Fibroblast of skin of right biceps (primary cell): ENCODE measurements around the gene RNF19B.
A peak's percentile ranks its signal among the peaks of the same experiment; 100 is the strongest.
"Not testable (repeated sequence)": the region's sequence is repeated elsewhere in the genome, so short reads cannot be mapped to it uniquely, and the experiment has no call there.

Source experiments
- DNase-seq: peaks from one replicate; pipeline ENCODE4 v3.0.0-alpha.2; 2013

RNF19B gene

DNA sequence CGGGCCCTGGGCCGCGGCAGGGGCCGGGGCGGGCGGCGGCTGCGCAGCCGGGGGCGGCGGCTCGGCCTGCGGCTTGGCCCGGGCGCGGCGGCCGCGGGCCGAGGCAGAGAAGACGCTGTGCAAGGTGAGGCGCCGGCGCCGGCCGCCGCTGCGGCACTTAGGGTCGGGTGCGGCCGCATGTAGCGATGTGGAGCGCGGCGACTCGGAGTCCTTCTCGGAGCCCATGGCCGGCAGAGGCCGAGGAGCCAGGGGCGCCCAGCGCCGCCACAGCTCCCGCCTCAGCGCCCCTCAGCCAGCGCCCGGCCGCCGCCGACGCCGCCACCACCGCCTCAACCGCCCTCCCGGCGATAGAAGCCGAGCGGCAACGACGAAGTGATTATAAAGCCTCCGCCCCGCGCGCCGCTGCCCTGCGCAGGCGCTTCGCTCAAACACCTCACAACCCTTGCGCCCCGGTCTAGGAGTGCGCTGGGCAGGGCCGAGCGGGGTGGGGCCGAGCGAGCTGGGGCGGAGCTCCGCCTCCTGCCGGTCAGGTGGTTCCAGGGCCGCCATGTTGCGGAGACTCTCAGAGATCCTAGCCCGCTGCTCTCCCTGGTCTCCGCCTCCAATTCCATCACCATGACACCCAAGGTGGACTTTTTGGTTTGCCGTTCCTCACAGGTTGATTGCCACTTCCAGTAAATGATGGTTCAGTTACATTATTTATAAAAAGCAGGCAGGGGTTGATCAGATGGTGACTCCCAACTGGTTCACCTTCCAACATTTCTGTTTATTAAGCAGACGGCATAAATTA is at the start of gene RNF19B:
Gene RNF19B (minus strand): TSS at position 349 of the 790 bp plus-strand sequence. CDS start 124 bp downstream, at position 225.
- DNase-seq = peak; percentile 92

DNA sequence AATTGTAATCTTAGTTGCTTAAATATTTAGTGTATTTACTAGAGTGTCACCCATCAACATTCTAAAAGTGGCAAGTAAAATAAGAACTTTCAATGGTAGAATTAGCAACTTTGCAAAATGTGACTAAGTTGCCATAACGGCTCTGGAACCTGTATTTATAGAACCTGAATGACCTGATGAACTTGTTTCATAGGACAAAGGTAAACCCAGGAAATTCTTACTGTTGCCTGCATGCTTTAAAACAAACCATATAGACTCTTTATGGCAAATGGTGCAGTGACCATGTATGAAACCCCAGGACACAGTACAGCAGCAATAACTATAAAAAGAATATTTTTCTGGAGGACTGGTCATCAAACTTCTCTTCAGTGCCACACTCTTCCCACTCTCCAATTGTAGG is 49.2 kb upstream of the RNF19B start:
- DNase-seq = no peak

DNA sequence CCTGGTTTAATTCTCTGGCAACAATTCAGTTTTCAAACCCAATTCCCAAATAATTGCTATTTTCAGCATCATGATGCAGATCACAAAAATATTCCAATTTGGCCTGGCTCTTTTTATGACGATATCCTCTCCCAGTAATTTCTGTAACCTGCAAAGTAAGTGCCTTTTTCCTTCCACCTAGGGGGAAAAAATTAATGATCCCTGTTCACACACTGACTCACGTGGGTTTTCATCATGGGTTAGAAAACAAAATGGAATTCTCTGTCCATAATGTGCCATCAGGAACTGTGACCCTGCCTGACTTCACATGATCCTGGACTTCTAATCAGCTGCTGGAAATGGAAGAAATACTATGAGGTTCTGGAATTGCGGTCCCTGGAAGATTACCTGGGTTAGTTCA is 47.6 kb upstream of the RNF19B start:
- no peak for DNase-seq

DNA sequence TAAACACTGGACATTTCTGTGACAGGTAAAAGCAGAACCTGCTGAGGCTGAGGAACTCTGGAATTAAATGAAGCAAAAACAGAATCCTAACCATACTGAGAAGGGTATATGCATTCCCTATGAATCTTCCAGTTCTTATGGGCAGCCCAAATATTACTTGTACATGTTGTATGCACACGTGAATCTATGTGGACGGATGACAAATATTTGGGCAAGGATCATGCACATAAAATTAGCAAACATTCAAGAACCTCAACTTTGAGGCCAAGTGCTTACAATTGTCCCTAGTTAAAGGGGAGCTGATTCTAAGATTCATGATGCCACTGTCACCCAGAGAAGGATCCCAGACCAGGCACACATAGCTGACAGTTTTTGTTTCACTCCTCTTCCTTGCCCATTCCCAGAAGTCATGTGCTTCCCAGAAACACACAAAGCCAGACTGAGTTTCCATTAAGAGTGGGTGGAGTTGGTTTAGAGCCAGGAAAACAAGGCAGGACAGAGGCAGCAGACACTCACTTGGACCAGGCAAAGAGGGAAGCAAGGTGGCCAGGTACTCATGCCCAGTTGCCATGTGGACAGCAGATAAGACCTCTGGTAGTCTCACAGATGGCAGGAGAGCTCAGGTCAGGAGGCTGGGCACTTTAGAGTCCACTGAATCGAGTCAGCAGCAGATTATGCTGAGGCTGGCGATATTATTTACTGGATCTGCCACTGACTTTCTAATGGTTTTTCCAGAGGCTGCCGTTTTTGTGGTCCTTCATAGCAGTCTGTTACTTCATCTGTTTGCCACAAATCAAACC is 46.5 kb upstream of the RNF19B start:
- peak; percentile 16 for DNase-seq

DNA sequence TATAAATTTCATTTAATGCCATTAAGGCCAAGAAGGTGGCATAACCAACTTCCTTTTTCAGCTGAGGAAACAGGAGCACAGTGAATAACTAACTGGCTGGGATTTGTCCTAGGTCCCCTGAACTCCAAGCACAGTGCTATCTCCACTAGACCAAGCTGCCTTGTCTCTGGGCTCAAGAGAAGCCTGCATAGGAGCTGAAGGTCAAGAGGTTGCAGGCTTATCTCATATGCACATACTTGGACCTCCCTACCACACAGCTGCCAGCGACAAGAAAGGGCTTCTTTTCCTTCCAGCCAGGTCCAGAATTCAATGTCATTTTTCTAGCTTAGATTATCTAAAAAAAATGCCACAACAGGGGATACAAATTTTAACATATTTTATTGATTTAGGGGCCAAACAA is 45.0 kb upstream of the RNF19B start:
- no peak for DNase-seq

- no peak for DNase-seq
Measured at GRCh38 chr1:33008051-33008914, 43.7 kb upstream of the RNF19B start.

DNA sequence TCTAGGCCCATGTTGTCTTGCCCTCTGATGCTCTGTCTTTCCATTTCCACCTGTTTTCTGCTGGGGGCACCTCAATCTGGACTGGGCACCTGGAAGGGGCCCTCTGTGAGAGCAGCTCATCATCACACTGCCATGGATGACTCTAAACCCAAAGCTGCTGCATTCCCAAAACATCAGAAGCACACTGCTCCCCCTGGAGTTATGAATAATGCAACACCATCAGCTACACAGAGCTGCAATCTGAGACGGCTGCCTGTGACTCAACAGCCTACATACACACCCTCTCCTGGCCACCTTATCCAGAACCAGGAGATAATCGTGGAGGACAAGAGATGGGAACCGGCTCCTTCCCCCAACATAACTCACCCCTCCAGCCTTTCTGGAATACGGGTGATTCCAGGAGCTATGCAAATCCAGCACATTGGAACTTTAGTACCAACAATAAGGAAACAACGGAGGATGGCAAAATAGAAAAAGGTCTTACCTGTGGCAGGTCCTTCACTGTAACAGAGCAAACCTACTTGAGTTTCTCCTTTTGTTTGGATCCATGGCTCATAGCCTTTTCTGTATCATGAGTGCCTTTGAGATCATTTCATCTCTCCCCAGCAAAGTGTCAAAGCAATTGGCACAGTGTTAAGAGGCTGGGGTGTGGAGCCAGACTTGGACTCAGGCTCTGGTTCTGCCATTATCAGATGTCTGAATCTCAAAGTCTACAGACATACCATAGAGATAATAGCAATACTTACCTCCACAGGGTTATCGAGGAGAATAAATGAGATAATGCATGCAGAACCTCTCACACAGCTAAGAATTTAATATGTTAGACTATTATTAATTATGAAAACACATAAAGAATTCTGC is 42.8 kb upstream of the RNF19B start:
- peak; percentile 89 for DNase-seq

GRCh38 chr1:33005838-33006421 is 41.3 kb upstream of the RNF19B start:
- DNase-seq = peak; percentile 47

- no peak for DNase-seq
Measured at GRCh38 chr1:33005117-33005837, 40.7 kb upstream of the RNF19B start.

- peak; percentile 30 for DNase-seq
Measured at GRCh38 chr1:33004613-33005012, 40.0 kb upstream of the RNF19B start.

GRCh38 chr1:33003657-33004056 is 39.0 kb upstream of the RNF19B start:
- no peak for DNase-seq

DNA sequence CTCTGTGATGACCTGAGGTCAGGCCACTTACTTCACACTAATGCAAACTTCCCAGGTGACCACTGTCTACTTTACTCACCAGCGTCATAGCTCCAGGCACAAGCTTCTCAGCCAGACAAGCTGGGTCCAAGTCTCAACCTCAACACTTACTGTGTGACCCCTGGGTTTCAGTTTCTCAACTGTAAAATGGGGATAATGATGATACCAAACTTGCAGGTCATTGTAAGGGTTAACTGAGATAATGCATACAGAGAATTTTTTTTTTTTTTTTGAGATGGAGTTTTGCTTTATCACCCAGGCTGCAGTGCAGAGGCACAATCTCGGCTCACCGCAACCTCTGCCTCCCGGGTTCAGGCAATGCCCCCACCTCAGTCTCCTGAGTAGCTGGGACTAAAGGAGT is 37.4 kb upstream of the RNF19B start:
- no peak for DNase-seq

DNA sequence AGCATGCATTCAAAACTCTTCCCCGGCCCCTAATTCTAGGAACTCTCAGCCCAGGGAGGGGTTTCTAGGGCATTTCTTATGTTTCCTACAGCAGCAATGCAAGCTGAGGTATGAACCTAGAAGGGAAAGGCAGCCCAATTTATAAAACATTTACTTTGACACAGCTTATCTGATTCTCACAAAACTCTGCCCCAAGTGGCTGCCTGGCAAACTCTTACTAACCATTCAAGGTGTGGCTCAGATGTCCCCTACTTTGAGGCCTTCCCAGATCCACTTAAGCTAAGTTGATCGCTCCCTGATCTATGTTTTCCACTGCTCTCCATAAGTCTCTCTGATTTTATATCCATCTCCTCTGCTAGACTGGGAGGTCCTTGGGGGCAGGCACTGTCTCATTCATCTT is 36.7 kb upstream of the RNF19B start:
- DNase-seq = no peak

GRCh38 chr1:33000427-33001026 is 35.9 kb upstream of the RNF19B start:
- DNase-seq = no peak

DNA sequence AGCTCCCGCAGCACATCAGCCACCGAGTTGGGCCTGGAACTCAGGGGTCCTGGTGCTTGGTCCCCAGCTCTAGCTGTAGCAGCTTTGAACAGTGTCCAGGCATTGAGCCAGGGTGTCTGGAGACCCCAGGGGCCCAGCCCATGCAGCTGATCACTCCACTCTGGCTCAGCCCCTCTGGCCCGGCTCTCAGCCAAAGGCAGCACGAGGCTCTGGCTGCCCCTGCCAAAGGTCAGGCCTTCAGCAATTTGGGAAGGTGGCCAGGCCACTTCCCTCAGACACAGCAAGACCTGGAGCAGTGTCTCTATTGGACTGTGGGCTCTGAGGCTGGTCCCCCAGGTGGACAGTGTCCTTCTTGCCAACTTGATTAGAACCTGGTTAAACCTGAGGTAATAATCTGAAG is 34.4 kb upstream of the RNF19B start:
- DNase-seq = no peak

- DNase-seq = no peak
Measured at GRCh38 chr1:32998064-32998463, 33.5 kb upstream of the RNF19B start.

- peak; percentile 86 for DNase-seq
Measured at GRCh38 chr1:32997381-32997891, 32.8 kb upstream of the RNF19B start.

- DNase-seq = not testable (repeated sequence)
Measured at GRCh38 chr1:32993324-32993636, 28.7 kb upstream of the RNF19B start.

DNA sequence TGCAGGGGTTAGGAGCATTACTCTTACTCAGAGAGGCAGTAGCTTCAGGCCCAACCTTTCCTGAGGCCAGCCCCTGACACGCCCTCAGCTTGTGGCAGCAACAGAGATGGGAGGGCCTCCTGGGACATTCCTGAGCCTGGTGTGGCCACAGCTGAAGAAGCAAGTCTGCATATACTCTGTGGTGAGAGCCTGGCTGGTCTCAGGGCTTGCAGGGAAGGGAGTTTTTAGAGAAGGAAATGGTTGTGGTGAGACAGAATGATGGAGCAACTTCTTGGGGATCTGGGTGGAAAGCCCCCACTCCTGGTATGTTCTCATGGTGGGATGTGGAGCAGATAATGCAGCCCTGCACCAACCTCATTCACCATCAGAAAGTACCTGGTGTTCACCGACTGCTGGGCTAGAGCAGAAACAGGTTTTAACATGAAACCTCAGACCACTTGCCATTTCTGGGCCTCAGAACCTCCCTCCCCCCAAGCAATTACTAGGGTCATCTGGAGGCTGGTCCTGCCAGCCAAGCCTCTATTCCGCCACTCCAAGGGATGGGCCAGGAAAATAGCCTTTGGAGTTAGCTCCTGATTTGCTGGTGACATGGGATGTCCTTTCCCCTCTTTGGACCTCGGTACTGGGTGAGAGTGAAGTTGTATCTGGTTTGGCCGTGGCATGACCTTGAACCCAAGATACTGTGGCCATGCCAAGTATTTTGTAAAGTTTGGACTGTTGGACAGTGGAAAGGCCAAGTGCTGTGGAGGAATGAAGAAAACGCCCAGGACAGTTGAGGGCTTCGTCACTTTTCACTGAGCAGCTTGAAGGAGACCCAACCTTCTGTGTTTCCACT is 28.1 kb upstream of the RNF19B start:
- DNase-seq = peak; percentile 95
